IMR-90 (cell line): ENCODE measurements around the gene ADGRA3. TPM values are rescaled to one million over a fixed set of nuclear protein-coding genes. Genes with fewer than 3 reads are reported as not detected.
A peak's percentile ranks its signal among the peaks of the same experiment; 100 is the strongest.

ENCODE experiments used
- ATAC-seq: fragments of 200-7000 bp; cut with Tn5 transposase; 2 replicates; pipeline ENCODE4 v1.9.1; 2020; ENCODE audit warnings: low read depth, mild to moderate bottlenecking, moderate library complexity
- BruUV-seq: library from RNA; stranded (reverse); fragments of 400-500 nt; replicated peaks from 2 replicates; lab custom pipeline; 2021; lab: Mats Ljungman, UMichigan
- CTCF ChIA-PET: fragments of 300-600 bp; formaldehyde crosslinking; extraction: SDS; loops from one replicate; lab custom pipeline; 2021; ENCODE audit warnings: antibody characterized with exemption; lab: Yijun Ruan, JAX
- POLR2A ChIA-PET: fragments of 300-600 bp; sonication (Branson Sonifier 250); formaldehyde crosslinking; loops from one replicate; lab custom pipeline; 2022; ENCODE audit warnings: antibody characterized with exemption; ENCODE audit not compliant: unreplicated experiment; lab: Charles Lee
- DNase-seq: peaks from one replicate; pipeline ENCODE4 v3.0.0; 2013
- H2AFZ ChIP-seq: replicated peaks from 2 replicates; pipeline ENCODE3; 2013; ENCODE audit warnings: low read length, mild to moderate bottlenecking; ENCODE audit not compliant: poor library complexity
- H2AK5ac ChIP-seq: 2 replicates; pipeline ENCODE4 v1.6.1; 2013; ENCODE audit warnings: low read depth, low read length, inconsistent platforms
- H2AK9ac ChIP-seq: replicated peaks from 2 replicates; pipeline ENCODE3; 2013; ENCODE audit warnings: mild to moderate bottlenecking, low read depth, low read length, moderate library complexity; ENCODE audit not compliant: poor library complexity
- H2BK120ac ChIP-seq: 2 replicates; pipeline ENCODE4 v1.6.1; 2013; ENCODE audit warnings: low read depth, low read length, inconsistent platforms
- H2BK15ac ChIP-seq: 3 replicates; pipeline ENCODE4 v1.6.1; 2013; ENCODE audit warnings: low read depth, low read length, inconsistent platforms
- H2BK20ac ChIP-seq: 2 replicates; pipeline ENCODE4 v1.6.1; 2013; ENCODE audit warnings: low read depth, mild to moderate bottlenecking, inconsistent platforms, low read length, moderate library complexity
- H2BK5ac ChIP-seq: 2 replicates; pipeline ENCODE4 v1.6.1; 2013; ENCODE audit warnings: mild to moderate bottlenecking, low read depth, low read length, inconsistent platforms; ENCODE audit not compliant: poor library complexity, severe bottlenecking
- H3K14ac ChIP-seq: replicated peaks from 2 replicates; pipeline ENCODE4 v1.6.1; 2013; ENCODE audit warnings: low read depth, low read length, inconsistent platforms
- H3K18ac ChIP-seq: 2 replicates; pipeline ENCODE4 v1.6.1; 2013; ENCODE audit warnings: low read depth, low read length, control low read depth
- H3K23ac ChIP-seq: 2 replicates; pipeline ENCODE4 v1.6.1; 2013; ENCODE audit warnings: low read depth, low read length, inconsistent platforms
- H3K27ac ChIP-seq: 2 replicates; pipeline ENCODE4 v1.5.1; 2013; ENCODE audit warnings: mild to moderate bottlenecking, control low read depth, low read length; ENCODE audit not compliant: insufficient read depth
- H3K27me3 ChIP-seq: 2 replicates; pipeline ENCODE4 v1.6.1; 2013; ENCODE audit warnings: low read length; ENCODE audit not compliant: control insufficient read depth, insufficient read depth
- H3K36me3 ChIP-seq: 2 replicates; pipeline ENCODE4 v1.6.1; 2013; ENCODE audit warnings: low read length, mixed read lengths; ENCODE audit not compliant: control insufficient read depth, insufficient read depth
- H3K4ac ChIP-seq: 2 replicates; pipeline ENCODE4 v1.6.1; 2013; ENCODE audit warnings: low read depth, low read length, inconsistent platforms
- H3K4me1 ChIP-seq: 2 replicates; pipeline ENCODE4 v1.6.1; 2013; ENCODE audit warnings: low read length, mixed read lengths; ENCODE audit not compliant: control insufficient read depth, insufficient read depth
- H3K4me2 ChIP-seq: 2 replicates; pipeline ENCODE4 v1.6.1; 2013; ENCODE audit warnings: low read depth, mild to moderate bottlenecking, control low read depth, low read length, moderate library complexity
- H3K4me3 ChIP-seq: 2 replicates; pipeline ENCODE4 v1.5.1; 2013; ENCODE audit warnings: low read depth, mild to moderate bottlenecking, control low read depth, low read length, moderate library complexity; ENCODE audit not compliant: insufficient read depth
- H3K56ac ChIP-seq: 2 replicates; pipeline ENCODE4 v1.6.1; 2013; ENCODE audit warnings: low read length, inconsistent platforms; ENCODE audit not compliant: insufficient read depth; ENCODE audit errors: extremely low read depth
- H3K79me1 ChIP-seq, 2 experiments: 2 replicates each; pipeline ENCODE4 v1.6.1; 2013; ENCODE audit warnings: low read length in 2 of 2, inconsistent platforms in 1 of 2, low read depth in 1 of 2
- H3K9ac ChIP-seq: 2 replicates; pipeline ENCODE4 v1.6.1; 2013; ENCODE audit warnings: low read depth, low read length, control low read depth
- H3K9me1 ChIP-seq: 2 replicates; pipeline ENCODE4 v1.6.1; 2013; ENCODE audit warnings: low read length, inconsistent platforms; ENCODE audit not compliant: insufficient read depth
- H3K9me3 ChIP-seq: 2 replicates; pipeline ENCODE4 v1.6.1; 2013; ENCODE audit warnings: low read length; ENCODE audit not compliant: control insufficient read depth, insufficient read depth
- H4K20me1 ChIP-seq: 2 replicates; pipeline ENCODE4 v1.6.1; 2013; ENCODE audit warnings: low read length, inconsistent platforms; ENCODE audit not compliant: insufficient read depth
- H4K5ac ChIP-seq: 2 replicates; pipeline ENCODE4 v1.6.1; 2013; ENCODE audit warnings: mild to moderate bottlenecking, low read depth, low read length, control low read depth
- H4K8ac ChIP-seq, 2 experiments: 2 replicates each; pipeline ENCODE4 v1.6.1; 2013; ENCODE audit warnings: low read depth in 2 of 2, low read length in 2 of 2, control low read depth in 1 of 2, inconsistent platforms in 1 of 2
- H4K91ac ChIP-seq: 2 replicates; pipeline ENCODE4 v1.6.1; 2013; ENCODE audit warnings: low read depth, low read length, inconsistent platforms; ENCODE audit not compliant: insufficient read depth
- CTCF ChIP-seq: conservative IDR thresholded peaks from 2 replicates; pipeline ENCODE4 v1.5.1; 2012; ENCODE audit warnings: mild to moderate bottlenecking, low read depth, low read length, improper control_type of control experiment
- ELK1 ChIP-seq: fragments of 150-350 bp; IDR thresholded peaks from 2 replicates; pipeline ENCODE4 v1.6.1; 2016; ENCODE audit warnings: low read depth, mild to moderate bottlenecking, low read length, moderate library complexity, borderline replicate concordance
- RAD21 ChIP-seq: IDR thresholded peaks from 2 replicates; pipeline ENCODE4 v1.6.1; 2012; ENCODE audit warnings: low read length, improper control_type of control experiment
- SMC3 ChIP-seq: fragments of 150-350 bp; IDR thresholded peaks from 2 replicates; pipeline ENCODE4 v1.6.1; 2016; ENCODE audit warnings: low read depth, mild to moderate bottlenecking, antibody characterized with exemption, low read length, moderate library complexity
- WGBS, 2 experiments: methylation state at CpG; one replicate each; pipeline versions ENCODE4 v1.1.5 to v1.1.7; 2013; ENCODE audit warnings: missing lambda C conversion rate in 2 of 2; ENCODE audit not compliant: insufficient read length in 1 of 2; ENCODE audit errors: extremely low coverage in 2 of 2; 5-methylcytosine and 5-hydroxymethylcytosine counted together
- dilution Hi-C: fragments of 300-500 bp; cut with HindIII; formaldehyde crosslinking; loops from one replicate; pipeline ENCODE4 v1.14.3; 2018; ENCODE audit warnings: low sequenced_read_pairs; ENCODE audit not compliant: unreplicated experiment
- in situ Hi-C: fragments of 300-500 bp; cut with MboI; formaldehyde crosslinking; loops from 3 replicates; pipeline ENCODE4 v1.14.3; 2019; ENCODE audit warnings: low sequenced_read_pairs, inconsistent platforms, mixed read lengths
- intact Hi-C: fragments of 100-400 bp; cut with micrococcal nuclease; formaldehyde crosslinking; loops from 2 replicates; pipeline ENCODE4 v1.10.0; 2022
- polyA plus RNA-seq, 3 experiments: library from polyadenylated mRNA; depleted of rRNA; stranded (reverse); fragments of >200 nt; gene quantifications; 2 replicates each; pipeline ENCODE4 v1.2.3, GENCODE V29; 2012; ENCODE audit warnings: low replicate concordance in 1 of 3
- total RNA-seq: library from RNA; depleted of rRNA; stranded (reverse); fragments of >200 nt; gene quantifications from 2 replicates; pipeline ENCODE4 v1.2.3, GENCODE V29; 2012

ADGRA3 gene
- total and polyA plus RNA-seq, 2 of the 4 experiments (the other 2 are of a cell fraction): 20.1 to 28.0 TPM

DNA sequence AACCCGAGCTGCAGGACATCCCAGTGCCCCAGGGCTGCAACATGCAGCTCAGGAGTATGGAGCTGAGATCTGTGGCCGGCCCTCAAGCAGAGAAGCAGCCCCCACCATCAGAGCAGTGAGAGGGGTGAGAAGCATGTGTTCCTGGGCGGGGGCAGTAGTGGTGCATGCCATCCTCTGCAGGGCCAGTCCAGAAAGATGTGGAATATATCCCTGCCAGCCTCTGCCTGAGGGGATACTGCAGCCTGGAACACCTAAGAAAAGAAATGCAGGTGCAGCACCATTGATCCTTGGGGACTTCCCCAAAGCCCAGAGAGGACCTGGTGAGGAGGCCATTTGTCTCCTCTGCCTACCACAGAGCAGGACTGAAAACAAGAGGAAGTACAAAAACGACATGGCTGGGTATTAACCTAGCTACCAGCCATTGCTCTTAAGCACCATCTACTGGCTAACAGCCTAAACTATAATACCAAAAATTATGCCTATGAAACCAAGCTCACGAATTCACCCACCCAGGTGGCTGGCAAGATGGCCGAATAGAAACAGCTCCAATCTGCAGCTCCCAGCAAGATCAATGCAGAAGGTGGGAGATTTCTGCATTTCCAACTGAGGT lies 158.8 kb downstream of the ADGRA3 start:
- Histone ChIP-seq H4K20me1 (no peaks in the 10 kb centered on the region), H3K4me1 (no peaks in the 10 kb centered on the region), H4K8ac (no peak overlapping the region), H4K91ac (no peak overlapping the region), H2BK20ac (no peak overlapping the region), H2AK9ac (no peak overlapping the region), H2BK5ac (no peak overlapping the region), H2AFZ (peak overlapping the region; percentile 85), H3K27ac (no peak overlapping the region), H3K9me3 (no peaks in the 10 kb centered on the region), H3K36me3 (no peaks in the 10 kb centered on the region), H3K27me3 (no peaks in the 10 kb centered on the region), H3K79me1 (no peaks in the 10 kb centered on the region), H3K23ac (no peak overlapping the region), H3K4ac (no peak overlapping the region), H3K9me1 (no peaks in the 10 kb centered on the region; the same call in 1 of the 2 replicates), H2BK15ac (no peak overlapping the region), H3K56ac (no peak overlapping the region), H3K18ac (no peak overlapping the region), H3K14ac (no peak overlapping the region), H2BK120ac (no peak overlapping the region), H3K4me3 (no peak overlapping the region), H2AK5ac (no peak overlapping the region), H3K4me2 (no peak overlapping the region), H3K9ac (no peak overlapping the region), H4K5ac (no peak overlapping the region)
- ATAC-seq: peak; percentile 87
- DNase-seq: peak; percentile 32
- BruUV-seq: no TSS peak
- WGBS, 2 experiments: no CpG with 5 or more reads among the region's 6 CpGs
- intact Hi-C loops (loop anchor here (1.0 kb wide), 1 partner anchor 568 kb away; no protein-coding TSS in a partner anchor), dilution Hi-C loops (no loop called here), in situ Hi-C loops (no loop called here)
- TF ChIP-seq CTCF: peak; percentile 49
- no peak for TF ChIP-seq ELK1
- TF ChIP-seq SMC3: peak; percentile 42
- peak; percentile 53 for TF ChIP-seq RAD21
- CTCF ChIA-PET: interaction anchor here (0.5 to 1.8 kb wide), 3 partner anchors 34 to 566 kb away, joined by 3 to 6 read pairs (median 3); no protein-coding TSS in a partner anchor
- POLR2A ChIA-PET: no interaction called here
